ENCODE measurements around the gene FTO.

DNA sequence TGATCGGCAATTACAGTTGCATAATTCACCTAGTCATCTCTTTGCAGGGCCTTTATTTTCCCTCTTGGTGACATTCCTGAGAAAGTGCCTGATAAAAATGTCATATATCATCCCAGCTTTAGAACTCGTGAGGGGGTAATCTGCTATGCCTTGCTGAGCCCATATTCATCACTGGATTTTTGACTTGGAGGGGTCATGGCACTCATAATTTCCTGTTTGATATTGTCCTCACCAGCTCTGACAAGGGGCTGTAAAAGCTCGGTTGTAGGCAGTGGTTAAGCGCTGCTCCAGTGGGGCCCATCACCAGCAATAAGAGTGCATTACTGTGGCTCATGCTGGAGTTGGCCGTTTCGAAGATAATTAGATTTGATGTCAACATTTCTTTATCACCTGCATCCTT lies 355.4 kb downstream of the FTO start:
- TF ChIP-seq, protein P1, sequence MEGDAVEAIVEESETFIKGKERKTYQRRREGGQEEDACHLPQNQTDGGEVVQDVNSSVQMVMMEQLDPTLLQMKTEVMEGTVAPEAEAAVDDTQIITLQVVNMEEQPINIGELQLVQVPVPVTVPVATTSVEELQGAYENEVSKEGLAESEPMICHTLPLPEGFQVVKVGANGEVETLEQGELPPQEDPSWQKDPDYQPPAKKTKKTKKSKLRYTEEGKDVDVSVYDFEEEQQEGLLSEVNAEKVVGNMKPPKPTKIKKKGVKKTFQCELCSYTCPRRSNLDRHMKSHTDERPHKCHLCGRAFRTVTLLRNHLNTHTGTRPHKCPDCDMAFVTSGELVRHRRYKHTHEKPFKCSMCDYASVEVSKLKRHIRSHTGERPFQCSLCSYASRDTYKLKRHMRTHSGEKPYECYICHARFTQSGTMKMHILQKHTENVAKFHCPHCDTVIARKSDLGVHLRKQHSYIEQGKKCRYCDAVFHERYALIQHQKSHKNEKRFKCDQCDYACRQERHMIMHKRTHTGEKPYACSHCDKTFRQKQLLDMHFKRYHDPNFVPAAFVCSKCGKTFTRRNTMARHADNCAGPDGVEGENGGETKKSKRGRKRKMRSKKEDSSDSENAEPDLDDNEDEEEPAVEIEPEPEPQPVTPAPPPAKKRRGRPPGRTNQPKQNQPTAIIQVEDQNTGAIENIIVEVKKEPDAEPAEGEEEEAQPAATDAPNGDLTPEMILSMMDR (IDR thresholded peaks at IDR 0.05 in 4 of 5, conservative IDR thresholded peaks at IDR 0.05 in 1 of 5): no peak
- TF ChIP-seq POLR2A (IDR thresholded peaks at IDR 0.05): no peak

All from gastrocnemius medialis (tissue), 4 donors.